Activated CD4-positive, alpha-beta T cell treated with anti-CD3 and anti-CD28 coated beads, Interleukin-2, amount 10 ng/mL, durations not matched to agents 24 days and 14 days (primary cell): ENCODE results near the gene ZNF485. TPM values are rescaled to one million over a fixed set of nuclear protein-coding genes. Genes with fewer than 3 reads are reported as not detected.
A peak's percentile ranks its signal among the peaks of the same experiment; 100 is the strongest.
"Not testable (repeated sequence)": the region's sequence is repeated elsewhere in the genome, so short reads cannot be mapped to it uniquely, and the experiment has no call there.

Experiments
- DNase-seq: peaks from one replicate; pipeline ENCODE4 v3.0.0; 2022
- H3K27ac Mint-ChIP-seq: one replicate; pipeline ENCODE4 v1.8.0; 2022; ENCODE audit warnings: mild to moderate bottlenecking, mixed read lengths
- H3K27me3 Mint-ChIP-seq: one replicate; pipeline ENCODE4 v1.8.0; 2022; ENCODE audit warnings: mixed read lengths
- H3K36me3 Mint-ChIP-seq: one replicate; pipeline ENCODE4 v1.8.0; 2022; ENCODE audit warnings: low read depth, mild to moderate bottlenecking, mixed read lengths
- H3K4me1 Mint-ChIP-seq: one replicate; pipeline ENCODE4 v1.8.0; 2021; ENCODE audit warnings: mixed read lengths
- H3K4me3 Mint-ChIP-seq: one replicate; pipeline ENCODE4 v1.8.0; 2022; ENCODE audit warnings: mild to moderate bottlenecking, moderate library complexity, mixed read lengths
- H3K9me3 Mint-ChIP-seq: one replicate; pipeline ENCODE4 v1.8.0; 2021; ENCODE audit warnings: mixed read lengths
- intact Hi-C: fragments of 100-400 bp; cut with micrococcal nuclease; formaldehyde crosslinking; loops from one replicate; pipeline ENCODE4 v1.15.1; 2023
- total RNA-seq: library from RNA; stranded (reverse); gene quantifications from 2 replicates; pipeline ENCODE4 v1.2.3, GENCODE V29; 2022

ZNF485 gene
- total RNA-seq, 1 donor from 2014 or later: 9.2 TPM

GRCh38 chr10:43623351-43623750, 17.1 kb downstream of the ZNF485 start:
- Mint-ChIP-seq H3K4me3 (peak overlapping the region; percentile 42), H3K36me3 (peaks cover 10% of the 10 kb centered on the region), H3K4me1 (peaks cover 5% of the 10 kb centered on the region), H3K9me3 (peaks cover 22% of the 10 kb centered on the region), H3K27ac (no peak overlapping the region), H3K27me3 (no peaks in the 10 kb centered on the region)
- no peak for DNase-seq
- intact Hi-C loops: no loop called here

DNA sequence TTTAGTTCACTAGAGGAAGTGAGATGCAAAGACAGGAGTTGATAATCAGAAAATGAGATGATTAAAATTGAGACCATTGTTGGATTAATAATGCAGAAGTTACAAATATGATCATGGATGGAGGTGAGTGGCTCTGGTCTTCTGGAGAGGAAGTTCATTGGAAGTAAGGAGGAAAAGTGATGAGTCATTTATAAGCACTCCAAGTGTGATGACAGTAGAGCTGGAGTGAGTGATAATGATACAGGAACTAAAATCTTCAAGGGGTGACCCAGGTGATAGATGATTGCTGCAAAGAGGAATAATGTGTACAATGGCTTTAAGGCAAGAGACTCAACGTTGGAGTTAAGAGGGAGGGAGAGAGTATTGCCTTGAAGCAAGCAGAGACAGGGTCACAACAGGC, 21.7 kb downstream of the ZNF485 start:
- Mint-ChIP-seq H3K4me1 (peaks cover 5% of the 10 kb centered on the region), H3K27me3 (no peaks in the 10 kb centered on the region), H3K36me3 (peaks cover 7% of the 10 kb centered on the region), H3K9me3 (peaks cover 31% of the 10 kb centered on the region), H3K4me3 (no peak overlapping the region), H3K27ac (no peak overlapping the region)
- intact Hi-C loops: no loop called here
- DNase-seq: no peak

- intact Hi-C loops: no loop called here
- Mint-ChIP-seq H3K4me3 (no peak overlapping the region), H3K27ac (no peak overlapping the region), H3K36me3 (peaks cover 2% of the 10 kb centered on the region), H3K4me1 (no peaks in the 10 kb centered on the region), H3K9me3 (peaks cover 26% of the 10 kb centered on the region), H3K27me3 (no peaks in the 10 kb centered on the region)
- no peak for DNase-seq
Observed at GRCh38 chr10:43628956-43629355, 22.7 kb downstream of the ZNF485 start.

DNA sequence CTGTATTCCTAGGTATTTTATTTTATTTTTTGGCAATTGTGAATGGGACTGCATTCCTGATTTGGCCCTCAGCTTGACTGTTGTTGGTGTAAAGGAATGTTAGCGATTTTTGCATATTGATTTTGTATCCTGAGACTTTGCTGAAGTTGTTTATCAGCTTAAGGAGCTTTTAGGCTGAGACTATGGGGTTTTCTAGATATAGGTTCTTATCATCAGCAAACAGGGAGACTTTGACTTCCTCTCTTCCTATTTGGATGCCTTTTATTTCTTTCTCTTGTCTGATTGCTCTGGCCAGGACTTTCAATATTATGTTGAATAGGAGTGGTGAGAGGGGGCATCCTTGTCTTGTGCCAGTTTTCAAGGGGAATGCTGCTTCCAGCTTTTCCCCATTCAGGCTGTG, 29.6 kb downstream of the ZNF485 start:
- DNase-seq, intact Hi-C loops, H3K4me3 Mint-ChIP-seq, H3K27me3 Mint-ChIP-seq, H3K27ac Mint-ChIP-seq, H3K4me1 Mint-ChIP-seq, H3K36me3 Mint-ChIP-seq: not testable (repeated sequence)
- peaks cover 16% of the 10 kb centered on the region for H3K9me3 Mint-ChIP-seq

GRCh38 chr10:43640603-43641002, 34.4 kb downstream of the ZNF485 start:
- no peaks in the 10 kb centered on the region for H3K27me3 Mint-ChIP-seq
- no peaks in the 10 kb centered on the region for H3K4me1 Mint-ChIP-seq
- peaks cover 19% of the 10 kb centered on the region for H3K9me3 Mint-ChIP-seq
- H3K4me3 Mint-ChIP-seq: no peak overlapping the region
- H3K36me3 Mint-ChIP-seq: peaks cover 28% of the 10 kb centered on the region
- intact Hi-C loops: no loop called here
- H3K27ac Mint-ChIP-seq: no peak overlapping the region
- no peak for DNase-seq

GRCh38 chr10:43644252-43644651, 38.0 kb downstream of the ZNF485 start:
- Mint-ChIP-seq H3K9me3 (peaks cover 14% of the 10 kb centered on the region), H3K36me3 (peaks cover 49% of the 10 kb centered on the region), H3K27me3 (no peaks in the 10 kb centered on the region), H3K4me3 (no peak overlapping the region), H3K4me1 (peaks cover 6% of the 10 kb centered on the region), H3K27ac (no peak overlapping the region)
- intact Hi-C loops: no loop called here
- DNase-seq: no peak

- no peak overlapping the region for H3K27ac Mint-ChIP-seq
- H3K4me1 Mint-ChIP-seq: peaks cover 6% of the 10 kb centered on the region
- intact Hi-C loops: no loop called here
- peaks cover 49% of the 10 kb centered on the region for H3K36me3 Mint-ChIP-seq
- peaks cover 14% of the 10 kb centered on the region for H3K9me3 Mint-ChIP-seq
- DNase-seq: no peak
- H3K27me3 Mint-ChIP-seq: peaks cover 9% of the 10 kb centered on the region
- H3K4me3 Mint-ChIP-seq: no peak overlapping the region
Observed at GRCh38 chr10:43645866-43646265, 39.6 kb downstream of the ZNF485 start.

- DNase-seq: no peak
- intact Hi-C loops: no loop called here
- H3K4me3 Mint-ChIP-seq: peak overlapping the region; percentile 91
- H3K4me1 Mint-ChIP-seq: peaks cover 6% of the 10 kb centered on the region
- peaks cover 49% of the 10 kb centered on the region for H3K36me3 Mint-ChIP-seq
- H3K9me3 Mint-ChIP-seq: peaks cover 14% of the 10 kb centered on the region
- peak overlapping the region; percentile 89 for H3K27ac Mint-ChIP-seq
- H3K27me3 Mint-ChIP-seq: peaks cover 12% of the 10 kb centered on the region
Observed at GRCh38 chr10:43647576-43647975, 41.3 kb downstream of the ZNF485 start.

DNA sequence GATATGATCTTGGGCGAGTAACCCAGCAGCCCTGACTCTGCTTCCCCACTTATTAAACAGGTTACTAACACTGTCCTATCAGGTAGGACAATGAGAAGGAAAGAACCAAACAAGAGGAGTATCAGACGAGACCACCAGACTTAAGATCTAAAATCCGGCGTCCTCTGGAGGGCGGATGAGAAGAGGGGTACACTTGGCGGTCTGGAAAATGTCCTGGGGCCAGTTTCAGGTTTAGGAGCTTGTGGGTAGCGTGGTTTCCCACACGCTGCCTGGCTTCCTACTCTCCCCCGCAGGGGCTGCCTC, 41.8 kb downstream of the ZNF485 start:
- no peak for DNase-seq
- Mint-ChIP-seq H3K27me3 (peaks cover 12% of the 10 kb centered on the region), H3K36me3 (peaks cover 45% of the 10 kb centered on the region), H3K4me3 (peak overlapping the region; percentile 91), H3K27ac (peak overlapping the region; percentile 89), H3K9me3 (peaks cover 14% of the 10 kb centered on the region), H3K4me1 (peaks cover 6% of the 10 kb centered on the region)
- intact Hi-C loops: loop anchor here (1.0 to 2.0 kb wide), 2 partner anchors 42 to 53 kb away; partner anchors contain the start of gene ZNF485

DNA sequence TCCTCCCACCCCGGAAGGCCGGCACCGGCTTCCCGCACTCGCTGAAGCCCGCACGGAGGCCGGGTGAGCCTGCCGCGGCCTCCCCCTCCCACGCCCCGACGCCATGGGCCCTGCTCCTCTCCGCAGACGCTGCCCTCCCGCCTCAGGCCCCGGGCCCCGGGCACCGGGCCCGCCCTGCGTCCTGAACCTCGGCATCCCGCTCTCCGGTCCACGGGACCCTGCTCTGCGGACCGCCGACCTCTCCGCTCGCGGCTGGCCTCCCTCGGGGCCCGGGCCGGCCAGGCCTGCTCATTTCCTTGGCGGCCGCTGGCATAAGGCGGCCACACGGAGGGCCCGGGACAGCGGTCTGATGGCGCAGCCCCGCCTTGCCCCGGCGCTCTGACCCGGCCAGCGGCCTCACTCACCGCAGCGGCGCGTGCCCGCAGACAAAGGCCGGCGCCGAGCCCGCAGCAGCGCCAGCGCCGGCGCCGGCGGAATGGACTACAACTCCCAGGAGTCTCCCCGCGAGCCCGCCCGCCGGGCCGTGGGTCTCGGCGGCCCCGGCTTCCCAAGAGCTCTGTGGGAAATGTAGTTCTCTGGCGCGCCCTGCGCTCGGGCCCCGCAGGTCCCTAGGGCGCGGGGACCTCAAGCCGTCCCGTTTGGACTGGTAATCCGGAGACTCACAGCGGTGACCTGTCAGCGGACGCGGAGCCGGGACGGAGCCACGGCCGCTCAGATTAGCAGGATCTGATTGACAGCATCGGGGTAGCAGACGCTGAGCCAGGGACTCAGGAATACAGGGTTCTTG, 42.4 kb downstream of the ZNF485 start, which contains the start of gene ZNF32:
TSS of gene ZNF32 (minus strand) at position 484 of the 787 bp plus-strand sequence. CDS start 2,748 bp downstream, outside the sequence.
- Mint-ChIP-seq H3K27me3 (peaks cover 12% of the 10 kb centered on the region), H3K4me1 (peaks cover 6% of the 10 kb centered on the region), H3K27ac (peak within 1 kb of the TSS; percentile 89), H3K9me3 (peaks cover 16% of the 10 kb centered on the region), H3K4me3 (peak within 1 kb of the TSS; percentile 91), H3K36me3 (peaks cover 40% of the 10 kb centered on the region)
- intact Hi-C loops: loop anchor here (1.0 to 2.0 kb wide), 2 partner anchors 42 to 54 kb away; partner anchors contain the start of gene ZNF485
- peak; percentile 95 for DNase-seq

- H3K27ac Mint-ChIP-seq: peak overlapping the region; percentile 77
- peaks cover 12% of the 10 kb centered on the region for H3K27me3 Mint-ChIP-seq
- intact Hi-C loops: loop anchor here (2.0 kb wide), 1 partner anchor 54 kb away; no protein-coding TSS in a partner anchor
- H3K9me3 Mint-ChIP-seq: peaks cover 19% of the 10 kb centered on the region
- DNase-seq: no peak
- H3K4me3 Mint-ChIP-seq: peak overlapping the region; percentile 91
- H3K4me1 Mint-ChIP-seq: peaks cover 6% of the 10 kb centered on the region
- peaks cover 34% of the 10 kb centered on the region for H3K36me3 Mint-ChIP-seq
Observed at GRCh38 chr10:43649185-43649523, 42.9 kb downstream of the ZNF485 start.

- no peak overlapping the region for H3K27ac Mint-ChIP-seq
- peaks cover 8% of the 10 kb centered on the region for H3K9me3 Mint-ChIP-seq
- peaks cover 12% of the 10 kb centered on the region for H3K27me3 Mint-ChIP-seq
- intact Hi-C loops: no loop called here
- H3K4me3 Mint-ChIP-seq: no peak overlapping the region
- H3K4me1 Mint-ChIP-seq: peaks cover 4% of the 10 kb centered on the region
- no peaks in the 10 kb centered on the region for H3K36me3 Mint-ChIP-seq
- no peak for DNase-seq
Observed at GRCh38 chr10:43653746-43654145, 47.5 kb downstream of the ZNF485 start.

DNA sequence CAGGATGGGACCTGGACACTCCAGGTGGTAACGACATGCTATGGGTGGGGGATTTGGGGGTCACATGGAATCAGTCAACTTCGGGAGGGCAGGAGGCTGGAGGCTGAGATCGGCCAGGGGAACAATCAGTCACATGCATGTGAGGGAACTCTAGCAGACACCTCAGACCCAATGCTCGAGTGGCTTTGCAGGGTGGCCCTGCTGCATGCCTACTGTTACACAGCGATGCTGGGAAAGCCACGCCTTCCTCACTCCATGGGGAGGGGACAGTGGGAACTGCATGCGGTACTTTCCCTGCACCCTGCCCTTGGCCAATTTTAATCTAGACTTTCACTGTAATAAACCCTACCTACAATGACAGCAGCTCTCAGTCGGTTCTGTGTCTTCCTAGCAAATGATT, 49.1 kb downstream of the ZNF485 start:
- no peak overlapping the region for H3K27ac Mint-ChIP-seq
- peaks cover 5% of the 10 kb centered on the region for H3K9me3 Mint-ChIP-seq
- H3K4me1 Mint-ChIP-seq: no peaks in the 10 kb centered on the region
- H3K27me3 Mint-ChIP-seq: peaks cover 8% of the 10 kb centered on the region
- no peak overlapping the region for H3K4me3 Mint-ChIP-seq
- H3K36me3 Mint-ChIP-seq: no peaks in the 10 kb centered on the region
- DNase-seq: no peak
- intact Hi-C loops: no loop called here

DNA sequence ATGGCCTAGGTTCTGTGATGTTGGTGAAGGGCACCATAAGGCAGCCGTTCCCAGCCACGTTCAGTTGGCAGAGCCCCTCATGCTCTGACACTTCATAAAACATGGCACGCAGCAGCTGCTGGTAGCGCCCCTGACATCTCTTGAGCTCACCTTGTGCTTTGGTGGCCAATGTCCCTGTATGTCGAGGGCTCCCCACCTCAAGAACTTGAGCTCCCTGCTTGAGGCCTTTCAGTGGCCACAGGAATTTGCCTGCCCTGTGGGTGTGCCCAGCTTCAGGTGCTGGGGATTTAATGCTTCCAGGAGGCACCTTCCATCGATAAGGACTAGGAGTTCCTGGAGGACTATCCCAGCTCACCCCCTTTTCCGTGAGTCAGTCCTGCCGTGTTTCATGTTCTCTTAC, 52.0 kb downstream of the ZNF485 start:
- intact Hi-C loops: no loop called here

DNA sequence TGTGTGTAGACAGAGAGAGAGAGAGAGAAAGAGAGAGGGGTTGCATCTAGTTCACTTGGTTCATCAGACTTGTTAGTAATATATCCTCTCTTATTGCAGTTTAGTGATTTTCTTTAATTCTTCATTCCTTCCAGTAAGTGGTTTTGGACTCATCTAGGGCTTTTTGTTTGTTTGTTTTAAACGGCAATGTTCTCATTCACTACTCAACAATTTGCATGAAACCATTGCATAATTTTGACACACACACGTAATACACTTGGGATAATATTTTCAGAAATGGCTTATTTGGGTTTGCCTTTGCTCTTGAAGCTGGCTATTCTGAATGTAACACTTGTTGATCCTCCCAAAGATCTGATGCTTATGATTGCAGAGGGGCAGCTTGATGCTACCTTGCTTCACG, 58.8 kb downstream of the ZNF485 start:
- Mint-ChIP-seq H3K27me3 (peaks cover 33% of the 10 kb centered on the region), H3K36me3 (no peaks in the 10 kb centered on the region), H3K4me3 (no peak overlapping the region), H3K9me3 (peaks cover 4% of the 10 kb centered on the region), H3K27ac (no peak overlapping the region), H3K4me1 (no peaks in the 10 kb centered on the region)
- DNase-seq: no peak
- intact Hi-C loops: no loop called here

More for the DNA sequence above, 52.0 kb downstream of the ZNF485 start:
- peaks cover 9% of the 10 kb centered on the region for H3K9me3 Mint-ChIP-seq
- H3K27ac Mint-ChIP-seq: no peak overlapping the region
- no peaks in the 10 kb centered on the region for H3K4me1 Mint-ChIP-seq
- DNase-seq: no peak
- H3K27me3 Mint-ChIP-seq: peaks cover 7% of the 10 kb centered on the region
- no peak overlapping the region for H3K4me3 Mint-ChIP-seq
- no peaks in the 10 kb centered on the region for H3K36me3 Mint-ChIP-seq
